Tibial artery (tissue), 4 donors: ENCODE data around the gene GET3.

Source experiments
- DNase-seq, 2 donors: peaks; one replicate each; pipeline ENCODE4 v3.0.0-alpha.2; 2019
- H3K27ac ChIP-seq, 2 donors: fragments of 200-600 bp; sonication (generic) in 1 of 2; 1 replicate in 1 of 2; 2 replicates in 1 of 2; pipeline ENCODE4 v1.5.1; 2018 to 2019; ENCODE audit warnings: mild to moderate bottlenecking in 1 of 2
- H3K27me3 ChIP-seq, 2 donors: fragments of 200-600 bp; sonication (generic) in 1 of 2; one replicate each; pipeline versions ENCODE4 v1.5.1 to v1.6.0; 2016 to 2019
- H3K36me3 ChIP-seq, 3 donors: fragments of 200-600 bp; sonication (generic) in 2 of 3; one replicate each; pipeline ENCODE4 v1.5.1; 2016 to 2019; ENCODE audit warnings: mild to moderate bottlenecking in 2 of 3
- H3K4me1 ChIP-seq, 4 donors: fragments of 200-600 bp; sonication (generic) in 2 of 4; 1 replicate in 3 of 4; 2 replicates in 1 of 4; pipeline ENCODE4 v1.5.1; 2016 to 2019
- H3K4me3 ChIP-seq, 2 donors: fragments of 200-600 bp; sonication (generic) in 1 of 2; 1 replicate in 1 of 2; 2 replicates in 1 of 2; pipeline ENCODE4 v1.5.1; 2018 to 2019; ENCODE audit warnings: mild to moderate bottlenecking in 2 of 2
- H3K9me3 ChIP-seq, 3 donors: fragments of 200-600 bp; sonication (generic) in 1 of 3; one replicate each; pipeline ENCODE4 v1.5.1; 2016 to 2019
- CTCF ChIP-seq, 2 experiments: fragments of 200-600 bp in 1 of 2; fragments of 450-650 bp in 1 of 2; IDR thresholded peaks; one replicate each; pipeline ENCODE4 v1.5.1; 2017 to 2019; ENCODE audit warnings: antibody characterized with exemption in 2 of 2, mild to moderate bottlenecking in 1 of 2, moderate library complexity in 1 of 2
- intact Hi-C: fragments of 100-400 bp; cut with DNase I; formaldehyde crosslinking; loops from one replicate; pipeline ENCODE4 v1.15.0; 2023; ENCODE audit warnings: low total_unique reads

Gene GET3

GRCh38 chr19:12767150-12767549, 29.9 kb downstream of the GET3 start:
- Histone ChIP-seq H3K36me3 (peaks cover 0 to 61% (median 16%) of the 10 kb centered on the region in 3 donors), H3K4me3 (no peak overlapping the region), H3K27me3 (no peaks in the 10 kb centered on the region), H3K4me1 (peaks cover 0 to 11% (median 2%) of the 10 kb centered on the region in 4 donors), H3K9me3 (no peaks in the 10 kb centered on the region), H3K27ac (no peak overlapping the region)
- DNase-seq = no peak
- intact Hi-C loops = loop anchor here (2.0 to 5.0 kb wide), 2 partner anchors 30 to 80 kb away; no protein-coding TSS in a partner anchor
- no peak for TF ChIP-seq CTCF (IDR thresholded peaks at IDR 0.05)

- Histone ChIP-seq H3K27ac (no peak overlapping the region), H3K36me3 (peaks cover 0 to 58% (median 16%) of the 10 kb centered on the region in 3 donors), H3K4me3 (no peak overlapping the region), H3K27me3 (no peaks in the 10 kb centered on the region), H3K4me1 (peaks cover 0 to 11% (median 2%) of the 10 kb centered on the region in 4 donors), H3K9me3 (no peaks in the 10 kb centered on the region)
- TF ChIP-seq CTCF (IDR thresholded peaks at IDR 0.05) = no peak
- intact Hi-C loops = loop anchor here (2.0 to 5.0 kb wide), 2 partner anchors 29 to 80 kb away; no protein-coding TSS in a partner anchor
- no peak for DNase-seq
Observed at GRCh38 chr19:12767666-12768065, 30.4 kb downstream of the GET3 start.

GRCh38 chr19:12769689-12770088, 32.4 kb downstream of the GET3 start:
- Histone ChIP-seq H3K27ac (no peak overlapping the region), H3K27me3 (no peaks in the 10 kb centered on the region), H3K9me3 (no peaks in the 10 kb centered on the region), H3K4me1 (peaks cover 0 to 24% (median 8%) of the 10 kb centered on the region in 4 donors), H3K36me3 (peaks cover 0 to 39% (median 2%) of the 10 kb centered on the region in 3 donors), H3K4me3 (no peak overlapping the region)
- intact Hi-C loops = loop anchor here (5.0 kb wide), 1 partner anchor 78 kb away; no protein-coding TSS in a partner anchor
- no peak for DNase-seq
- TF ChIP-seq CTCF (IDR thresholded peaks at IDR 0.05) = no peak

- Histone ChIP-seq H3K36me3 (peaks cover 0 to 35% (median 0%) of the 10 kb centered on the region in 3 donors), H3K27ac (no peak overlapping the region), H3K9me3 (no peaks in the 10 kb centered on the region), H3K4me1 (peaks cover 0 to 27% (median 14%) of the 10 kb centered on the region in 4 donors), H3K4me3 (no peak overlapping the region), H3K27me3 (no peaks in the 10 kb centered on the region)
- intact Hi-C loops = no loop called here
- TF ChIP-seq CTCF (IDR thresholded peaks at IDR 0.05) = no peak
- DNase-seq = no peak
Observed at GRCh38 chr19:12770922-12771321, 33.6 kb downstream of the GET3 start.

- no peaks in the 10 kb centered on the region for H3K9me3 ChIP-seq
- no peak for DNase-seq
- no peak overlapping the region for H3K4me3 ChIP-seq
- no peaks in the 10 kb centered on the region for H3K27me3 ChIP-seq
- peaks cover 0 to 26% (median 15%) of the 10 kb centered on the region in 4 donors for H3K4me1 ChIP-seq
- H3K36me3 ChIP-seq = peaks cover 0 to 31% (median 0%) of the 10 kb centered on the region in 3 donors
- intact Hi-C loops = no loop called here
- no peak for TF ChIP-seq CTCF (IDR thresholded peaks at IDR 0.05)
- peak overlapping the region in 1 of 2 donors; percentile 13 for H3K27ac ChIP-seq
Observed at GRCh38 chr19:12772323-12772722, 35.0 kb downstream of the GET3 start.
